ENCODE measurements around the gene GPR78. TPM values are rescaled to one million over a fixed set of nuclear protein-coding genes. Genes with fewer than 3 reads are reported as not detected.

The GPR78 gene
- polyA plus RNA-seq, 1 of the 3 experiments (the other 2 are of a cell fraction) = not detected

- Histone ChIP-seq H3K9ac (no peak overlapping the region), H4K20me1 (ENCODE audit: insufficient read depth) (no peaks in the 10 kb centered on the region), H3K27ac (ENCODE audit: low read depth in 2 of 2, low read length in 1 of 2) (no peak overlapping the region), H3K9me2 (no peaks in the 10 kb centered on the region), H2AFZ (ENCODE audit: low read depth) (no peak overlapping the region), H3K4me2 (no peak overlapping the region), H3K9me3 (no peaks in the 10 kb centered on the region), H3K4me1 (ENCODE audit: control insufficient read depth in 1 of 2, insufficient read depth in 2 of 2, low read depth in 1 of 2, low read length in 1 of 2) (no peaks in the 10 kb centered on the region), H3F3A (replicated peaks; ENCODE audit: insufficient read depth) (no peaks in the 10 kb centered on the region), H3K36me3 (replicated peaks in 1 of 2; ENCODE audit: control insufficient read depth in 1 of 2, insufficient read depth in 2 of 2, low read length in 1 of 2) (no peaks in the 10 kb centered on the region), H3K27me3 (ENCODE audit: insufficient read depth) (no peaks in the 10 kb centered on the region), H3K79me2 (ENCODE audit: insufficient read depth) (no peaks in the 10 kb centered on the region), H3K4me3 (ENCODE audit: low read depth in 2 of 2, low read length in 1 of 2) (no peak overlapping the region)
- WGBS (ENCODE audit: low lambda C conversion rate) = 62% methylated on average over 17 of the region's 17 CpGs
- ChIA-PET POLR2A (no interaction called here), CTCF (interaction anchor here (0.9 to 1.4 kb wide), 3 partner anchors 10 to 41 kb away, joined by 3 to 8 read pairs (median 4); no protein-coding TSS in a partner anchor)
- DNase-seq = no peak
- TF ChIP-seq RAD21 (IDR thresholded peaks at IDR 0.05; ENCODE audit: low read length) (no peak), FOSL2 (IDR thresholded peaks at IDR 0.05; ENCODE audit: borderline replicate concordance, low read depth) (no peak)
Measured at GRCh38 chr4:8556341-8557150, 23.6 kb upstream of the GPR78 start.

- TF ChIP-seq MXI1 (IDR thresholded peaks at IDR 0.05; ENCODE audit: low read depth, low read length) = no peak
- TF ChIP-seq FOXJ3 (CRISPR knock-in tag; IDR thresholded peaks at IDR 0.05) = no peak
- no peak for TF ChIP-seq CHD2 (IDR thresholded peaks at IDR 0.05; ENCODE audit: low read length, partially characterized antibody)
- TF ChIP-seq POLR2AphosphoS5 (IDR thresholded peaks at IDR 0.05; ENCODE audit: low read depth, low read length) = no peak
- no peak for TF ChIP-seq RFX5 (IDR thresholded peaks at IDR 0.05; ENCODE audit: low read length)
- no peak for TF ChIP-seq IRF3 (IDR thresholded peaks at IDR 0.05; ENCODE audit: low read depth, low read length)
- TF ChIP-seq SIN3A (IDR thresholded peaks at IDR 0.05; ENCODE audit: borderline replicate concordance, low read depth, low read length) = no peak
- no peak for TF ChIP-seq NRF1 (IDR thresholded peaks at IDR 0.05; ENCODE audit: low read depth, low read length)
- no peak for TF ChIP-seq RXRA (IDR thresholded peaks at IDR 0.05; ENCODE audit: borderline replicate concordance, low read depth)
- TF ChIP-seq USF2 (IDR thresholded peaks at IDR 0.05; ENCODE audit: borderline replicate concordance, low read depth, low read length) = no peak
- no peak for TF ChIP-seq REST (IDR thresholded peaks at IDR 0.05; ENCODE audit: low read depth, low read length)
- no peak for TF ChIP-seq MEF2A (IDR thresholded peaks at IDR 0.05; ENCODE audit: borderline replicate concordance, low read depth)
- TF ChIP-seq RCOR1 (IDR thresholded peaks at IDR 0.05; ENCODE audit: low read length) = no peak
- no peak for DNase-seq
- H2AFZ ChIP-seq (ENCODE audit: low read depth) = no peak overlapping the region
- no peaks in the 10 kb centered on the region for H3K79me2 ChIP-seq (ENCODE audit: insufficient read depth)
- H3K9ac ChIP-seq = no peak overlapping the region
- no peak overlapping the region for H3K4me3 ChIP-seq (ENCODE audit: low read depth in 2 of 2, low read length in 1 of 2)
- no peaks in the 10 kb centered on the region for H3K4me1 ChIP-seq (ENCODE audit: control insufficient read depth in 1 of 2, insufficient read depth in 2 of 2, low read depth in 1 of 2, low read length in 1 of 2)
- CTCF ChIA-PET = interaction anchor here (1.0 to 1.4 kb wide), 3 partner anchors 10 to 12 kb away, joined by 3 to 8 read pairs (median 3); no protein-coding TSS in a partner anchor
- H3K9me2 ChIP-seq = no peaks in the 10 kb centered on the region
- 58% methylated on average over 15 of the region's 21 CpGs for WGBS (ENCODE audit: low lambda C conversion rate)
- H3K27ac ChIP-seq (ENCODE audit: low read depth in 2 of 2, low read length in 1 of 2) = no peak overlapping the region
- H3K4me2 ChIP-seq = no peak overlapping the region
- H3K9me3 ChIP-seq = no peaks in the 10 kb centered on the region
- POLR2A ChIA-PET = interaction anchor here (0.6 kb wide), 1 partner anchor 30 kb away, joined by 3 read pairs; no protein-coding TSS in a partner anchor
- H3K36me3 ChIP-seq (replicated peaks in 1 of 2; ENCODE audit: control insufficient read depth in 1 of 2, insufficient read depth in 2 of 2, low read length in 1 of 2) = no peaks in the 10 kb centered on the region
- H3K27me3 ChIP-seq (ENCODE audit: insufficient read depth) = no peaks in the 10 kb centered on the region
- H4K20me1 ChIP-seq (ENCODE audit: insufficient read depth) = no peaks in the 10 kb centered on the region
- H3F3A ChIP-seq (replicated peaks; ENCODE audit: insufficient read depth) = no peaks in the 10 kb centered on the region
Measured at GRCh38 chr4:8557151-8558076, 22.8 kb upstream of the GPR78 start.

Measured in SK-N-SH (cell line).